MM.1S (cell line): ENCODE measurements around the gene GORASP1.

Experiments
- DNase-seq: peaks from one replicate; pipeline ENCODE4 v3.0.0-alpha.2; 2015
- H2AFZ ChIP-seq: fragments of 300-600 bp; sonication (generic); 2 replicates; pipeline ENCODE4 v1.6.0; 2016; ENCODE audit warnings: antibody characterized with exemption, low read length
- H3F3A ChIP-seq: fragments of 300-600 bp; sonication (generic); 2 replicates; pipeline ENCODE4 v1.6.1; 2016; ENCODE audit warnings: mild to moderate bottlenecking, antibody characterized with exemption, low read length, moderate library complexity, mixed read lengths; ENCODE audit not compliant: insufficient read depth
- H3K27ac ChIP-seq: fragments of 300-600 bp; sonication (generic); 2 replicates; pipeline ENCODE4 v1.5.1; 2016; ENCODE audit warnings: mild to moderate bottlenecking, low read length
- H3K27me3 ChIP-seq: fragments of 300-600 bp; sonication (generic); replicated peaks from 2 replicates; pipeline ENCODE4 v1.6.0; 2016; ENCODE audit warnings: low read length; ENCODE audit not compliant: insufficient read depth
- H3K36me3 ChIP-seq: fragments of 300-600 bp; sonication (generic); replicated peaks from 2 replicates; pipeline ENCODE4 v1.6.1; 2016; ENCODE audit warnings: mild to moderate bottlenecking, low read length, mixed read lengths; ENCODE audit not compliant: insufficient read depth
- H3K4me1 ChIP-seq: fragments of 300-600 bp; sonication (generic); 2 replicates; pipeline ENCODE4 v1.6.1; 2016; ENCODE audit warnings: low read length, mixed read lengths
- H3K4me2 ChIP-seq: fragments of 300-600 bp; sonication (generic); 2 replicates; pipeline ENCODE4 v1.6.0; 2016; ENCODE audit warnings: low read depth, low read length
- H3K4me3 ChIP-seq: fragments of 300-600 bp; sonication (generic); 2 replicates; pipeline ENCODE4 v1.5.1; 2016; ENCODE audit warnings: low read length, mixed read lengths
- H3K79me2 ChIP-seq: fragments of 300-600 bp; sonication (generic); 2 replicates; pipeline ENCODE4 v1.6.1; 2016; ENCODE audit warnings: mixed run types, low read length, mixed read lengths
- H3K9ac ChIP-seq: fragments of 300-600 bp; sonication (generic); 2 replicates; pipeline ENCODE4 v1.6.1; 2016; ENCODE audit warnings: low read length, mixed read lengths
- H3K9me2 ChIP-seq: fragments of 300-600 bp; sonication (generic); replicated peaks from 2 replicates; pipeline ENCODE4 v1.6.1; 2016; ENCODE audit warnings: mild to moderate bottlenecking, low read length, mixed read lengths; ENCODE audit not compliant: insufficient read depth
- H3K9me3 ChIP-seq: fragments of 300-600 bp; sonication (generic); replicated peaks from 2 replicates; pipeline ENCODE4 v1.6.1; 2016; ENCODE audit warnings: mild to moderate bottlenecking, low read length, mixed read lengths; ENCODE audit not compliant: insufficient read depth
- H4K20me1 ChIP-seq: fragments of 300-600 bp; sonication (generic); 2 replicates; pipeline ENCODE4 v1.6.1; 2016; ENCODE audit warnings: mild to moderate bottlenecking, low read length, moderate library complexity, mixed read lengths; ENCODE audit not compliant: insufficient read depth
- CTCF ChIP-seq: fragments of 300-600 bp; sonication (generic); IDR thresholded peaks from 2 replicates; pipeline ENCODE4 v1.5.1; 2016; ENCODE audit warnings: antibody characterized with exemption, low read length, mixed read lengths
- EZH2 ChIP-seq: fragments of 300-600 bp; sonication (generic); optimal IDR thresholded peaks from 2 replicates; pipeline ENCODE3; 2017; ENCODE audit warnings: low read depth, mild to moderate bottlenecking, antibody characterized with exemption, low read length, mixed read lengths
- EZH2phosphoT487 ChIP-seq: fragments of 300-600 bp; sonication (generic); IDR thresholded peaks from 2 replicates; pipeline ENCODE4 v1.6.1; 2018; ENCODE audit warnings: antibody characterized with exemption, low read length

GORASP1 gene

DNA sequence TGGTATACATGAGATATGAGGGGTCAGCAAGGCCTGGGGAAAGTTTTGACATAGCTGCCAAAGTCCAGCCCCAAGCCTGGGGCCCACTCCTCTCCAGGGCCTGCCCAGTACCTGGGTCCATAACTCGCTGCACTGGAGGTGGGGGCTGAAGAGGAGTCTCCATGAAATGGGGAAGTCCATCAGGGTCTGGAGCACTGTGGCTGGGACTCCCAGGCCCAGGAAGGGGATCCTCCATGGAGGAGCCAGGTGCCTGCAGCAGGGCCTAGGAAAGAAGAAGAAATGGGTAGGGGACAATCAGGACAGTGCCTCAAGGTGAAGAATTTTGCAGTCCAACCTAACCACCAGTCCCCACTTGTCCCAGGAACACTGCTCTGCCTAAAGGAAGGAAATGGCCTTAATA is 8.2 kb downstream of the GORASP1 start:
- no peaks in the 10 kb centered on the region for H3K9me3 ChIP-seq
- peaks cover 21% of the 10 kb centered on the region for H3K79me2 ChIP-seq
- H3F3A ChIP-seq = no peaks in the 10 kb centered on the region
- DNase-seq = no peak
- no peaks in the 10 kb centered on the region for H4K20me1 ChIP-seq
- H3K27me3 ChIP-seq = no peaks in the 10 kb centered on the region
- no peaks in the 10 kb centered on the region for H3K36me3 ChIP-seq
- H3K4me1 ChIP-seq = no peaks in the 10 kb centered on the region
- no peak overlapping the region for H3K4me3 ChIP-seq
- no peaks in the 10 kb centered on the region for H3K9me2 ChIP-seq
- TF ChIP-seq CTCF (no peak), EZH2phosphoT487 (no peak), EZH2 (no peak)
- H3K9ac ChIP-seq = no peak overlapping the region
- no peak overlapping the region for H3K27ac ChIP-seq
- no peak overlapping the region for H2AFZ ChIP-seq
- no peak overlapping the region for H3K4me2 ChIP-seq

GRCh38 chr3:39098473-39099000 is 8.9 kb downstream of the GORASP1 start:
- no peaks in the 10 kb centered on the region for H3K36me3 ChIP-seq

DNA sequence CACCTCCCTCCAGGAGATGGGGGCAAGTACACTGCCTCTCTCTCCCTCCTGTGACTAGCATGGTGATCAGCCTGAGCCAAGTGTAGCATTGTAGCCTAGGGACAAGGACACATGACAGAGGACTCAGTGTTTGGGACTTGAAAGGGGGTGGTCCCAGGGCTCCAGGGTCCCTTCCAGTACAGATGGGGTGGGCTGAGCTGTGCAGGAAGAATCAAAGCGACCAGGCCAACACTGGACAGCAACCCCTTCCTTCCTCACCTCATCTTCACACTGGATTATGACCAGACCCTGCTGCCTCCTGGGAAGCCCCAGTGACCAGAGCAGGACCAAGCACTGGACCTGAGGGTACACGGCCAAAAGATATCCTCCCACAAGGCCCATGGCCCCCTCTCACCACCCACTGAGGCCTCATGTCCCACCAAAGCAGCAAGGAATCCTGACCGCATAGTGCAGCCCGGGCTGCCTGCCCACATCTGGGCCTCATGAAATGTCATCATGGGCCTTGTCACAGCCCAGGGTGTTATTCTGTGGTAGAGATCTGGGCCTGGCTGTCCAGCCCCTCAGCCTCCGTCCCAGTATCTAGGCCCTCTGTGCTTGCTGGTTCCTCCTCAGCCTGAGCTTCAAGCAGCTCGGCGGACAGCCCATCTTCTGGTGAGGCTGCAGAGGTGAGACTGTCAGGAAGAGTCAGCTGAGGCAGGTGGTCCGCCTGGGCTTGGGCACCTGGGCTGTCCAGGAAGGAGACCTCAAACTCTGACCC is 9.5 kb downstream of the GORASP1 start:
- H3F3A ChIP-seq = no peaks in the 10 kb centered on the region
- H3K9me2 ChIP-seq = no peaks in the 10 kb centered on the region
- H2AFZ ChIP-seq = no peak overlapping the region
- TF ChIP-seq CTCF = no peak
- TF ChIP-seq EZH2 = no peak
- no peak for TF ChIP-seq EZH2phosphoT487
- no peaks in the 10 kb centered on the region for H3K9me3 ChIP-seq
- no peaks in the 10 kb centered on the region for H3K27me3 ChIP-seq
- H3K4me1 ChIP-seq = no peaks in the 10 kb centered on the region
- H3K27ac ChIP-seq = no peak overlapping the region
- H3K4me3 ChIP-seq = no peak overlapping the region
- H3K4me2 ChIP-seq = no peak overlapping the region
- H3K9ac ChIP-seq = no peak overlapping the region
- no peaks in the 10 kb centered on the region for H4K20me1 ChIP-seq
- H3K79me2 ChIP-seq = 0 out of 2 replicates have a peak, but pooled peaks cover 9% of the 10 kb centered on the region
- H3K36me3 ChIP-seq = no peaks in the 10 kb centered on the region
- no peak for DNase-seq

More at GRCh38 chr3:39098473-39099000, 8.9 kb downstream of the GORASP1 start:
- Histone ChIP-seq H3K27ac (no peak overlapping the region), H2AFZ (no peak overlapping the region), H3K4me2 (no peak overlapping the region), H3K4me3 (no peak overlapping the region), H3K4me1 (no peaks in the 10 kb centered on the region), H3F3A (no peaks in the 10 kb centered on the region), H3K27me3 (no peaks in the 10 kb centered on the region), H3K9ac (no peak overlapping the region), H3K9me3 (no peaks in the 10 kb centered on the region), H4K20me1 (no peaks in the 10 kb centered on the region), H3K79me2 (peaks cover 14% of the 10 kb centered on the region), H3K9me2 (no peaks in the 10 kb centered on the region)
- no peak for TF ChIP-seq EZH2phosphoT487
- no peak for TF ChIP-seq EZH2
- no peak for TF ChIP-seq CTCF
- DNase-seq = no peak
